DND-41 (cell line): ENCODE data around the gene DUSP28.

Experiments
- ATAC-seq: fragments of 200-7000 bp; cut with Tn5 transposase; 3 replicates; pipeline ENCODE4 v1.9.1; 2021; ENCODE audit warnings: low read depth; ENCODE audit not compliant: insufficient read depth
- DNase-seq: peaks from one replicate; pipeline ENCODE4 v3.0.0-alpha.2; 2020
- H2AFZ ChIP-seq: 2 replicates; pipeline ENCODE4 v1.6.0; 2012; ENCODE audit warnings: low read depth, low read length
- H3K27ac ChIP-seq: 2 replicates; pipeline ENCODE4 v1.5.1; 2012; ENCODE audit warnings: low read length, inconsistent platforms
- H3K27me3 ChIP-seq: fragments of 200-600 bp; sonication (generic); 2 replicates; pipeline ENCODE4 v1.6.0; 2012; ENCODE audit warnings: low read length, mild to moderate bottlenecking, inconsistent platforms; ENCODE audit not compliant: insufficient read depth, poor library complexity
- H3K36me3 ChIP-seq: 2 replicates; pipeline ENCODE4 v1.5.1; 2012; ENCODE audit warnings: low read length, inconsistent platforms; ENCODE audit not compliant: insufficient read depth
- H3K4me1 ChIP-seq: 2 replicates; pipeline ENCODE4 v1.5.1; 2012; ENCODE audit warnings: mild to moderate bottlenecking, low read length; ENCODE audit not compliant: insufficient read depth
- H3K4me2 ChIP-seq: 2 replicates; pipeline ENCODE4 v1.6.0; 2012; ENCODE audit warnings: mild to moderate bottlenecking, moderate library complexity, low read length, inconsistent platforms; ENCODE audit not compliant: insufficient read depth
- H3K4me3 ChIP-seq, 2 experiments: fragments of 200-600 bp in 1 of 2; shearing (Covaris generic) in 1 of 2; 2 replicates each; pipeline ENCODE4 v1.5.1; 2012 to 2016; ENCODE audit warnings: inconsistent platforms in 2 of 2, low read length in 2 of 2, mild to moderate bottlenecking in 2 of 2, low read depth in 1 of 2, moderate library complexity in 1 of 2
- H3K79me2 ChIP-seq: 2 replicates; pipeline ENCODE4 v1.6.0; 2012; ENCODE audit warnings: low read length, inconsistent platforms; ENCODE audit not compliant: insufficient read depth
- H3K9ac ChIP-seq: 2 replicates; pipeline ENCODE4 v1.6.0; 2012; ENCODE audit warnings: low read depth, mild to moderate bottlenecking, inconsistent platforms, low read length, moderate library complexity
- H3K9me3 ChIP-seq: 2 replicates; pipeline ENCODE4 v1.5.1; 2012; ENCODE audit warnings: low read length, moderate library complexity, mild to moderate bottlenecking, inconsistent platforms; ENCODE audit not compliant: insufficient read depth, severe bottlenecking
- H4K20me1 ChIP-seq: 2 replicates; pipeline ENCODE4 v1.6.0; 2012; ENCODE audit warnings: low read length; ENCODE audit not compliant: insufficient read depth
- CTCF ChIP-seq: IDR thresholded peaks from 2 replicates; pipeline ENCODE4 v1.5.1; 2012; ENCODE audit warnings: borderline replicate concordance, low read length, moderate library complexity, mild to moderate bottlenecking; ENCODE audit not compliant: poor library complexity, severe bottlenecking; ENCODE audit errors: extremely low read depth
- EZH2 ChIP-seq: IDR thresholded peaks from 3 replicates; pipeline ENCODE4 v1.6.1; 2012; ENCODE audit warnings: borderline replicate concordance, low read depth, mild to moderate bottlenecking, moderate library complexity, low read length, inconsistent platforms; ENCODE audit not compliant: severe bottlenecking

Gene DUSP28

GRCh38 chr2:240601061-240601830 lies 41.1 kb downstream of the DUSP28 start:
- DNase-seq: no peak
- Histone ChIP-seq H3K27me3 (no peaks in the 10 kb centered on the region), H3K27ac (no peak overlapping the region), H3K9me3 (no peaks in the 10 kb centered on the region), H2AFZ (no peak overlapping the region), H3K4me3 (no peak overlapping the region), H3K4me1 (no peaks in the 10 kb centered on the region), H3K9ac (no peak overlapping the region), H3K4me2 (no peak overlapping the region), H3K36me3 (peaks cover 36% of the 10 kb centered on the region), H3K79me2 (no peaks in the 10 kb centered on the region), H4K20me1 (peaks cover 24% of the 10 kb centered on the region)
- TF ChIP-seq CTCF (no peak), EZH2 (no peak)
- ATAC-seq: no peak

GRCh38 chr2:240601831-240602160 lies 41.6 kb downstream of the DUSP28 start:
- Histone ChIP-seq H3K36me3 (peaks cover 31% of the 10 kb centered on the region), H3K79me2 (no peaks in the 10 kb centered on the region), H3K4me1 (no peaks in the 10 kb centered on the region), H3K27ac (no peak overlapping the region), H3K4me3 (no peak overlapping the region), H3K27me3 (no peaks in the 10 kb centered on the region), H4K20me1 (peaks cover 18% of the 10 kb centered on the region), H3K9ac (no peak overlapping the region), H2AFZ (no peak overlapping the region), H3K9me3 (no peaks in the 10 kb centered on the region), H3K4me2 (no peak overlapping the region)
- ATAC-seq (no peak), DNase-seq (no peak)
- TF ChIP-seq CTCF (no peak), EZH2 (no peak)

- Histone ChIP-seq H3K79me2 (no peaks in the 10 kb centered on the region), H3K27ac (no peak overlapping the region), H2AFZ (no peak overlapping the region), H3K4me2 (no peak overlapping the region), H3K9ac (no peak overlapping the region), H3K27me3 (no peaks in the 10 kb centered on the region), H3K4me1 (no peaks in the 10 kb centered on the region), H3K36me3 (peaks cover 24% of the 10 kb centered on the region), H3K9me3 (no peaks in the 10 kb centered on the region), H4K20me1 (peaks cover 11% of the 10 kb centered on the region), H3K4me3 (no peak overlapping the region)
- DNase-seq (no peak), ATAC-seq (peak; percentile 13; the same call in 1 of the 3 replicates)
- no peak for TF ChIP-seq CTCF
- TF ChIP-seq EZH2: no peak
Measured at GRCh38 chr2:240602266-240603050, 42.3 kb downstream of the DUSP28 start.
